Esophagus muscularis mucosa (tissue), 3 donors: ENCODE data around the gene SLC25A39.

Source experiments
- POLR2A ChIP-seq: fragments of 450-650 bp; IDR thresholded peaks from one replicate; pipeline ENCODE4 v1.6.1; 2017; ENCODE audit warnings: antibody characterized with exemption, moderate library complexity, mild to moderate bottlenecking, low read depth
- POLR2AphosphoS5 ChIP-seq, 2 donors: sonication (generic); formaldehyde crosslinking; IDR thresholded peaks; one replicate each; pipeline ENCODE4 v1.6.1; 2017; ENCODE audit warnings: antibody characterized with exemption in 2 of 2
- TF ChIP-seq, protein P1 (sequence below), 3 experiments: fragments of 200-600 bp in 2 of 3; fragments of 450-650 bp in 1 of 3; sonication (generic) in 2 of 3; IDR thresholded peaks; one replicate each; pipeline ENCODE4 v1.5.1; 2017 to 2019; ENCODE audit warnings: antibody characterized with exemption in 3 of 3, mild to moderate bottlenecking in 2 of 3, moderate library complexity in 1 of 3

DNA sequence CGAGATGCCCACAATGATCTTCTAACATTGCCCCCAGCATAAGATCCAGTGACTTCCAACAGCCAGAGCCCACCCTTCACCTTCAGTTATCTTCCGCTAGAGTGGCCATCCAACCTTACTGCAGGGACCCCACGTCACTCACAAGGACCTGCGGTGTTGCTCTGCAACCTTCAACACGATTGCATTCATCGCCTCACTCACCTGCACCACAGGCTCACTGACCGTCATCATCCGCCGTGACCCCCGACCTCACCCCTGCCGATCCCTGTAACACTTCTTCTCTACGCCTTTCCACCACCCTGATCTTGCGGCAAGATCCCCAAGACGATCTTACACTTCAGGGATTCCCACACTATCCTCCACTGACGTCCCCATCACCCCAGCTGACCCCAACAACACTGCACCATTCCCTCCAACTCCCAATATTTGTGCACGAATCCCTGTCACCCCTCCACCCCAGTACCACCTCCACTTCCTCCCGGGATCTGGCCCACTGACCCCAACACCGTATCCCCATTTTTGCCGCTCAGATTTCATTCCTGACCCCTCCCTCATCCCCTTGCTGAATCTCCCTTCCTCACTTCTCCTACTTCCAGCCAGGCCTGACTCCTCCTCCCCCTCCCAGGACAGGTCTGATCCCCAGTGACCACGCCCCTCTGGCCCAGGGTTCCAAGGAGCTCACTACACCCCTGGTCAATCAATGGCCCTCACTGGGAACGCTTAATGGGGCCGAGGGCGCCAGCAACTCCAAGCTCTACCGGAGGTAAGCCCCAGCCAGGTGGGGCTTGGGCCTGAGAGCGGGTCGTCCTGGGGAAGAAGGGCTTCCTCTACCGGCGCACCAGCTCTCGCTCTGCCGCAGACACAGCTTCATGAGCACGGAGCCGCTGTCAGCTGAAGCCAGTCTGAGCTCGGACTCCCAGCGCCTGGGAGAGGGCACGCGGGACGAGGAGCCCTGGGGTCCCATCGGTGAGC is 8.6 kb downstream of the SLC25A39 start:
- TF ChIP-seq, protein P1, sequence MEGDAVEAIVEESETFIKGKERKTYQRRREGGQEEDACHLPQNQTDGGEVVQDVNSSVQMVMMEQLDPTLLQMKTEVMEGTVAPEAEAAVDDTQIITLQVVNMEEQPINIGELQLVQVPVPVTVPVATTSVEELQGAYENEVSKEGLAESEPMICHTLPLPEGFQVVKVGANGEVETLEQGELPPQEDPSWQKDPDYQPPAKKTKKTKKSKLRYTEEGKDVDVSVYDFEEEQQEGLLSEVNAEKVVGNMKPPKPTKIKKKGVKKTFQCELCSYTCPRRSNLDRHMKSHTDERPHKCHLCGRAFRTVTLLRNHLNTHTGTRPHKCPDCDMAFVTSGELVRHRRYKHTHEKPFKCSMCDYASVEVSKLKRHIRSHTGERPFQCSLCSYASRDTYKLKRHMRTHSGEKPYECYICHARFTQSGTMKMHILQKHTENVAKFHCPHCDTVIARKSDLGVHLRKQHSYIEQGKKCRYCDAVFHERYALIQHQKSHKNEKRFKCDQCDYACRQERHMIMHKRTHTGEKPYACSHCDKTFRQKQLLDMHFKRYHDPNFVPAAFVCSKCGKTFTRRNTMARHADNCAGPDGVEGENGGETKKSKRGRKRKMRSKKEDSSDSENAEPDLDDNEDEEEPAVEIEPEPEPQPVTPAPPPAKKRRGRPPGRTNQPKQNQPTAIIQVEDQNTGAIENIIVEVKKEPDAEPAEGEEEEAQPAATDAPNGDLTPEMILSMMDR (IDR thresholded peaks at IDR 0.05), result no peak
- TF ChIP-seq POLR2A (no peak), POLR2AphosphoS5 (IDR thresholded peaks at IDR 0.05) (no peak)
